SK-N-SH (cell line): ENCODE measurements around the gene GGACT. TPM values are rescaled to one million over a fixed set of nuclear protein-coding genes. Genes with fewer than 3 reads are reported as not detected.

ENCODE experiments used
- CTCF ChIA-PET: fragments of 300-600, 350-600 bp; formaldehyde crosslinking; extraction: SDS; loops from one replicate; lab custom pipeline; 2021; lab: Yijun Ruan, JAX
- POLR2A ChIA-PET: fragments of 350-600 bp; sonication (Branson Sonifier 250); formaldehyde crosslinking; extraction: SDS; loops from one replicate; lab custom pipeline; 2020; ENCODE audit warnings: antibody characterized with exemption, inconsistent platforms; lab: Yijun Ruan, JAX
- DNase-seq: peaks from one replicate; pipeline ENCODE4 v3.0.0; 2012
- H2AFZ ChIP-seq: fragments of 200-600 bp; sonication (generic); 2 replicates; pipeline ENCODE4 v1.8.1; 2016; ENCODE audit warnings: antibody characterized with exemption, mild to moderate bottlenecking, low read depth
- H3F3A ChIP-seq: fragments of 200-600 bp; sonication (generic); replicated peaks from 2 replicates; pipeline ENCODE3; 2016; ENCODE audit warnings: antibody characterized with exemption, mild to moderate bottlenecking; ENCODE audit not compliant: insufficient read depth
- H3K27ac ChIP-seq, 2 experiments: fragments of 200-500 bp in 1 of 2; fragments of 200-600 bp in 1 of 2; sonication (Bioruptor generic) in 1 of 2; sonication (generic), shearing (Covaris generic) in 1 of 2; 2 replicates each; pipeline versions ENCODE4 v1.5.1 to v1.6.1; 2014 to 2016; ENCODE audit warnings: low read depth in 2 of 2, inconsistent platforms in 1 of 2, low read length in 1 of 2, mild to moderate bottlenecking in 1 of 2, mixed read lengths in 1 of 2
- H3K27me3 ChIP-seq: fragments of 200-600 bp; sonication (generic), shearing (Covaris generic); 2 replicates; pipeline ENCODE4 v1.6.1; 2016; ENCODE audit warnings: mixed run types; ENCODE audit not compliant: insufficient read depth
- H3K36me3 ChIP-seq, 2 experiments: fragments of 200-500 bp in 1 of 2; fragments of 200-600 bp in 1 of 2; sonication (Bioruptor generic) in 1 of 2; sonication (generic) in 1 of 2; replicated peaks in 1 of 2; 2 replicates each; pipeline versions ENCODE3 to v1.5.1; 2014 to 2016; ENCODE audit warnings: low read length in 1 of 2, mild to moderate bottlenecking in 1 of 2; ENCODE audit not compliant: insufficient read depth in 2 of 2, control insufficient read depth in 1 of 2
- H3K4me1 ChIP-seq, 2 experiments: fragments of 200-500 bp in 1 of 2; fragments of 200-600 bp in 1 of 2; sonication (Bioruptor generic) in 1 of 2; sonication (generic), shearing (Covaris generic) in 1 of 2; 2 replicates each; pipeline versions ENCODE4 v1.5.1 to v1.6.1; 2014 to 2016; ENCODE audit warnings: low read depth in 1 of 2, low read length in 1 of 2, mixed run types in 1 of 2; ENCODE audit not compliant: insufficient read depth in 2 of 2, control insufficient read depth in 1 of 2
- H3K4me2 ChIP-seq: fragments of 200-600 bp; sonication (generic), shearing (Covaris generic); 2 replicates; pipeline ENCODE4 v1.6.1; 2017; ENCODE audit warnings: mixed run types
- H3K4me3 ChIP-seq, 2 experiments: fragments of 200-500 bp in 1 of 2; fragments of 200-600 bp in 1 of 2; sonication (Bioruptor generic) in 1 of 2; sonication (generic), shearing (Covaris generic) in 1 of 2; 2 replicates each; pipeline versions ENCODE4 v1.5.1 to v1.8.1; 2014 to 2016; ENCODE audit warnings: low read depth in 2 of 2, inconsistent platforms in 1 of 2, low read length in 1 of 2, mild to moderate bottlenecking in 1 of 2, mixed read lengths in 1 of 2, moderate library complexity in 1 of 2
- H3K79me2 ChIP-seq: fragments of 200-600 bp; sonication (generic); 2 replicates; pipeline ENCODE4 v1.8.1; 2017; ENCODE audit warnings: mild to moderate bottlenecking; ENCODE audit not compliant: insufficient read depth
- H3K9ac ChIP-seq: fragments of 200-600 bp; sonication (generic); 2 replicates; pipeline ENCODE4 v1.6.1; 2017; ENCODE audit warnings: mixed run types
- H3K9me2 ChIP-seq: fragments of 200-600 bp; sonication (generic); 2 replicates; pipeline ENCODE4 v1.6.1; 2017; ENCODE audit warnings: mixed run types
- H3K9me3 ChIP-seq: fragments of 200-600 bp; sonication (generic); 2 replicates; pipeline ENCODE4 v1.6.1; 2017; ENCODE audit warnings: mixed run types, mild to moderate bottlenecking, moderate library complexity
- H4K20me1 ChIP-seq: fragments of 200-600 bp; sonication (generic); 2 replicates; pipeline ENCODE4 v1.6.1; 2017; ENCODE audit warnings: mild to moderate bottlenecking, mixed run types; ENCODE audit not compliant: insufficient read depth
- CTCF ChIP-seq: fragments of 200-600 bp; sonication (generic); IDR thresholded peaks from 2 replicates; pipeline ENCODE4 v1.6.1; 2017; ENCODE audit warnings: antibody characterized with exemption, mild to moderate bottlenecking, moderate library complexity
- EP300 ChIP-seq, 2 experiments: IDR thresholded peaks; 2 replicates each; pipeline versions ENCODE4 v1.4.0 to v1.6.1; 2012; ENCODE audit warnings: borderline replicate concordance in 1 of 2, low read depth in 1 of 2, low read length in 1 of 2
- FOXJ3 ChIP-seq: sonication (generic); formaldehyde crosslinking; IDR thresholded peaks from 2 replicates; pipeline ENCODE4 v1.5.1; 2020; ENCODE audit warnings: mild to moderate bottlenecking, missing genetic modification reagents
- GABPA ChIP-seq: IDR thresholded peaks from 2 replicates; pipeline ENCODE4 v1.4.0; 2012; ENCODE audit warnings: low read depth, mild to moderate bottlenecking
- MXI1 ChIP-seq: IDR thresholded peaks from 2 replicates; pipeline ENCODE4 v1.6.1; 2012; ENCODE audit warnings: mild to moderate bottlenecking, low read depth, low read length, improper control_type of control experiment
- NFIC ChIP-seq: IDR thresholded peaks from 2 replicates; pipeline ENCODE4 v1.4.0; 2012; ENCODE audit warnings: borderline replicate concordance
- POLR2AphosphoS5 ChIP-seq: IDR thresholded peaks from 2 replicates; pipeline ENCODE4 v1.6.1; 2012; ENCODE audit warnings: low read depth, low read length
- RAD21 ChIP-seq: IDR thresholded peaks from 2 replicates; pipeline ENCODE4 v1.6.1; 2012; ENCODE audit warnings: mild to moderate bottlenecking, low read length
- RCOR1 ChIP-seq: fragments of 150-350 bp; IDR thresholded peaks from 2 replicates; pipeline ENCODE4 v1.6.1; 2017; ENCODE audit warnings: antibody characterized with exemption, low read length
- REST ChIP-seq: IDR thresholded peaks from 2 replicates; pipeline ENCODE4 v1.6.1; 2012; ENCODE audit warnings: mild to moderate bottlenecking, low read depth, low read length, moderate library complexity
- RXRA ChIP-seq: IDR thresholded peaks from 2 replicates; pipeline ENCODE4 v1.4.0; 2012; ENCODE audit warnings: low read depth, mild to moderate bottlenecking, borderline replicate concordance
- TAF1 ChIP-seq: IDR thresholded peaks from 2 replicates; pipeline ENCODE4 v1.6.1; 2012; ENCODE audit warnings: low read depth, mild to moderate bottlenecking, low read length, moderate library complexity, borderline replicate concordance
- TEAD4 ChIP-seq: IDR thresholded peaks from 2 replicates; pipeline ENCODE4 v1.4.0; 2012; ENCODE audit warnings: mild to moderate bottlenecking, borderline replicate concordance; ENCODE audit not compliant: insufficient read depth
- USF2 ChIP-seq: fragments of 150-350 bp; IDR thresholded peaks from 2 replicates; pipeline ENCODE4 v1.6.1; 2017; ENCODE audit warnings: antibody characterized with exemption, low read length, low read depth, borderline replicate concordance
- YY1 ChIP-seq: IDR thresholded peaks from 2 replicates; pipeline ENCODE4 v1.4.0; 2012; ENCODE audit warnings: low read depth, mild to moderate bottlenecking
- WGBS: methylation state at CpG from one replicate; pipeline ENCODE4 v1.1.6; 2017; ENCODE audit warnings: low lambda C conversion rate; 5-methylcytosine and 5-hydroxymethylcytosine counted together
- polyA plus RNA-seq, 3 experiments: library from polyadenylated mRNA; depleted of rRNA; stranded (reverse); fragments of >200 nt; gene quantifications; 2 replicates each; pipeline ENCODE4 v1.2.3, GENCODE V29; 2012
- TF ChIP-seq, protein P1 (sequence below): IDR thresholded peaks from 2 replicates; pipeline ENCODE4 v1.4.0; 2012; ENCODE audit warnings: low read depth, borderline replicate concordance
- TF ChIP-seq, protein P2 (sequence below): IDR thresholded peaks from 2 replicates; pipeline ENCODE4 v1.4.0; 2012; ENCODE audit warnings: low read depth, borderline replicate concordance
- TF ChIP-seq, protein P3 (sequence below): IDR thresholded peaks from 2 replicates; pipeline ENCODE4; 2012

Gene GGACT
- polyA plus RNA-seq, 1 of the 3 experiments (the other 2 are of a cell fraction): 7.1 TPM

GRCh38 chr13:100637380-100637779, 48.8 kb upstream of the GGACT start:
- H2AFZ ChIP-seq: no peak overlapping the region
- CTCF ChIA-PET: interaction anchor here (1.0 to 1.4 kb wide), 2 partner anchors 8 to 65 kb away, joined by 3 to 6 read pairs; no protein-coding TSS in a partner anchor

More at GRCh38 chr13:100637380-100637779, 48.8 kb upstream of the GGACT start:
- Histone ChIP-seq H3K9ac (no peak overlapping the region), H3K4me1 (no peaks in the 10 kb centered on the region), H3K27me3 (no peaks in the 10 kb centered on the region), H3K79me2 (no peaks in the 10 kb centered on the region), H3K9me3 (no peaks in the 10 kb centered on the region), H3K4me3 (no peak overlapping the region), H3K27ac (no peak overlapping the region), H3K4me2 (no peak overlapping the region), H4K20me1 (no peaks in the 10 kb centered on the region), H3K9me2 (no peaks in the 10 kb centered on the region), H3F3A (no peaks in the 10 kb centered on the region)
- DNase-seq: no peak
- POLR2A ChIA-PET: no interaction called here
- 96% methylated on average over 11 of the region's 16 CpGs for WGBS
- TF ChIP-seq POLR2AphosphoS5: no peak
- no peak for TF ChIP-seq RXRA
- TF ChIP-seq NFIC: no peak
- TF ChIP-seq TAF1: no peak
- no peak for TF ChIP-seq TEAD4
- TF ChIP-seq, protein P1, sequence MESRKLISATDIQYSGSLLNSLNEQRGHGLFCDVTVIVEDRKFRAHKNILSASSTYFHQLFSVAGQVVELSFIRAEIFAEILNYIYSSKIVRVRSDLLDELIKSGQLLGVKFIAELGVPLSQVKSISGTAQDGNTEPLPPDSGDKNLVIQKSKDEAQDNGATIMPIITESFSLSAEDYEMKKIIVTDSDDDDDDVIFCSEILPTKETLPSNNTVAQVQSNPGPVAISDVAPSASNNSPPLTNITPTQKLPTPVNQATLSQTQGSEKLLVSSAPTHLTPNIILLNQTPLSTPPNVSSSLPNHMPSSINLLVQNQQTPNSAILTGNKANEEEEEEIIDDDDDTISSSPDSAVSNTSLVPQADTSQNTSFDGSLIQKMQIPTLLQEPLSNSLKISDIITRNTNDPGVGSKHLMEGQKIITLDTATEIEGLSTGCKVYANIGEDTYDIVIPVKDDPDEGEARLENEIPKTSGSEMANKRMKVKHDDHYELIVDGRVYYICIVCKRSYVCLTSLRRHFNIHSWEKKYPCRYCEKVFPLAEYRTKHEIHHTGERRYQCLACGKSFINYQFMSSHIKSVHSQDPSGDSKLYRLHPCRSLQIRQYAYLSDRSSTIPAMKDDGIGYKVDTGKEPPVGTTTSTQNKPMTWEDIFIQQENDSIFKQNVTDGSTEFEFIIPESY: no peak
- TF ChIP-seq YY1: no peak
- TF ChIP-seq, protein P2, sequence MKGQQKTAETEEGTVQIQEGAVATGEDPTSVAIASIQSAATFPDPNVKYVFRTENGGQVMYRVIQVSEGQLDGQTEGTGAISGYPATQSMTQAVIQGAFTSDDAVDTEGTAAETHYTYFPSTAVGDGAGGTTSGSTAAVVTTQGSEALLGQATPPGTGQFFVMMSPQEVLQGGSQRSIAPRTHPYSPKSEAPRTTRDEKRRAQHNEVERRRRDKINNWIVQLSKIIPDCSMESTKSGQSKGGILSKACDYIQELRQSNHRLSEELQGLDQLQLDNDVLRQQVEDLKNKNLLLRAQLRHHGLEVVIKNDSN: no peak
- no peak for TF ChIP-seq EP300 (IDR thresholded peaks at IDR 0.05; ENCODE audit: borderline replicate concordance in 1 of 2, low read depth in 1 of 2, low read length in 1 of 2)
- no peak for TF ChIP-seq GABPA
- TF ChIP-seq RCOR1: no peak
- TF ChIP-seq REST: no peak
- no peak for TF ChIP-seq CTCF
- TF ChIP-seq RAD21: no peak
- TF ChIP-seq, protein P3, sequence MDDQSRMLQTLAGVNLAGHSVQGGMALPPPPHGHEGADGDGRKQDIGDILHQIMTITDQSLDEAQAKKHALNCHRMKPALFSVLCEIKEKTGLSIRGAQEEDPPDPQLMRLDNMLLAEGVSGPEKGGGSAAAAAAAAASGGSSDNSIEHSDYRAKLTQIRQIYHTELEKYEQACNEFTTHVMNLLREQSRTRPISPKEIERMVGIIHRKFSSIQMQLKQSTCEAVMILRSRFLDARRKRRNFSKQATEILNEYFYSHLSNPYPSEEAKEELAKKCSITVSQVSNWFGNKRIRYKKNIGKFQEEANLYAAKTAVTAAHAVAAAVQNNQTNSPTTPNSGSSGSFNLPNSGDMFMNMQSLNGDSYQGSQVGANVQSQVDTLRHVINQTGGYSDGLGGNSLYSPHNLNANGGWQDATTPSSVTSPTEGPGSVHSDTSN: no peak
- no peak for TF ChIP-seq MXI1
- TF ChIP-seq FOXJ3 (CRISPR knock-in tag): no peak
- TF ChIP-seq USF2: no peak
- TF ChIP-seq, all 33 proteins: peak for 0
- peaks cover 40 to 60% of the 10 kb centered on the region in 2 experiments for H3K36me3 ChIP-seq
